Adipose tissue (tissue), 3 donors: ENCODE measurements around the gene DEXI. TPM values are rescaled to one million over a fixed set of nuclear protein-coding genes. Genes with fewer than 3 reads are reported as not detected.
"Not testable (repeated sequence)": the region's sequence is repeated elsewhere in the genome, so short reads cannot be mapped to it uniquely, and the experiment has no call there.

Experiments
- H3K27ac ChIP-seq: one replicate; pipeline ENCODE4 v1.5.1; 2013; ENCODE audit warnings: low read depth, low read length
- WGBS, 3 donors: extraction: QIAGEN DNeasy Blood & Tissue Kit; methylation state at CpG; one replicate each; pipeline ENCODE4 v1.1.7; 2013; 5-methylcytosine and 5-hydroxymethylcytosine counted together
- polyA plus RNA-seq, 3 donors: library from polyadenylated mRNA; stranded (reverse); fragments of 200-250 nt; gene quantifications; one replicate each; pipeline ENCODE4 v1.2.3, GENCODE V29; 2013
- donor health status: healthy with polysubstance abuse.
- donor health status: Bipolar disorder and iron deficiency.
- donor health status: healthy.

DEXI gene
- polyA plus RNA-seq, 3 donors, result 26.2 to 45.1 (median 44.9) TPM

- H3K27ac ChIP-seq, result no peak overlapping the region
- WGBS, 3 donors, result 77 to 86% (median 79%) methylated on average over 10 of the region's 10 CpGs
These were observed 5.0 kb upstream of the DEXI start for GRCh38 chr16:10947211-10947787.

GRCh38 chr16:10946308-10946707 is 4.0 kb upstream of the DEXI start:
- no peak overlapping the region for H3K27ac ChIP-seq
- WGBS, 3 donors, result 39 to 60% (median 56%) methylated on average over 5 of the region's 5 CpGs

GRCh38 chr16:10945065-10945787 is 3.0 kb upstream of the DEXI start:
- no peak overlapping the region for H3K27ac ChIP-seq
- 29 to 35% (median 31%) methylated on average over 14 of the region's 14 CpGs for WGBS, 3 donors

- no peak within 1 kb of the TSS for H3K27ac ChIP-seq
- WGBS, 3 donors, result 0 to 1% (median 1%) methylated on average over 82 to 86 of the region's 86 CpGs
These were observed 2.2 kb upstream of the DEXI start, which contains the start of gene CLEC16A for GRCh38 chr16:10944249-10945064. TSS of gene CLEC16A (plus strand) at chr16:10944564. CDS start at chr16:10944718, 154 bp downstream.

GRCh38 chr16:10943064-10943353 is 741 bp upstream of the DEXI start:
- 82 to 87% (median 85%) methylated on average over 7 of the region's 7 CpGs for WGBS, 3 donors
- no peak overlapping the region for H3K27ac ChIP-seq

GRCh38 chr16:10941935-10942351 is 325 bp downstream of the DEXI start:
- WGBS, 3 donors, result 0% methylated on average over 1 to 51 of the region's 52 CpGs
- not testable (repeated sequence) for H3K27ac ChIP-seq

GRCh38 chr16:10941127-10941933 is 938 bp downstream of the DEXI start:
- H3K27ac ChIP-seq, result no peak overlapping the region
- WGBS, 3 donors, result 2 to 3% (median 3%) methylated on average over 32 to 34 of the region's 36 CpGs

- H3K27ac ChIP-seq, result no peak overlapping the region
- WGBS, 3 donors, result 12 to 27% (median 27%) methylated on average over 8 of the region's 8 CpGs
These were observed 1.7 kb downstream of the DEXI start for GRCh38 chr16:10940501-10941079.

GRCh38 chr16:10939649-10940234 is 2.5 kb downstream of the DEXI start:
- 72 to 96% (median 89%) methylated on average over 7 of the region's 7 CpGs for WGBS, 3 donors
- H3K27ac ChIP-seq, result no peak overlapping the region

GRCh38 chr16:10938796-10939648 is 3.2 kb downstream of the DEXI start:
- 42 to 49% (median 43%) methylated on average over 7 of the region's 7 CpGs for WGBS, 3 donors
- no peak overlapping the region for H3K27ac ChIP-seq

- 38 to 75% (median 43%) methylated on average over 7 of the region's 7 CpGs for WGBS, 3 donors
- no peak overlapping the region for H3K27ac ChIP-seq
These were observed 3.9 kb downstream of the DEXI start for GRCh38 chr16:10938321-10938720.

- no peak overlapping the region for H3K27ac ChIP-seq
- 27 to 30% (median 28%) methylated on average over 11 of the region's 11 CpGs for WGBS, 3 donors
These were observed 5.0 kb downstream of the DEXI start for GRCh38 chr16:10937068-10937859.

GRCh38 chr16:10936272-10936984 is 5.8 kb downstream of the DEXI start:
- no peak overlapping the region for H3K27ac ChIP-seq
- WGBS, 3 donors, result 43 to 62% (median 45%) methylated on average over 8 of the region's 8 CpGs

GRCh38 chr16:10935226-10935915 is 6.9 kb downstream of the DEXI start:
- H3K27ac ChIP-seq, result no peak overlapping the region
- 35 to 55% (median 42%) methylated on average over 7 of the region's 7 CpGs for WGBS, 3 donors
